ENCODE measurements around the gene MEDAG.

The MEDAG gene

GRCh38 chr13:30966101-30966500 is 60.0 kb downstream of the MEDAG start:
- DNase-seq: no peak

DNA sequence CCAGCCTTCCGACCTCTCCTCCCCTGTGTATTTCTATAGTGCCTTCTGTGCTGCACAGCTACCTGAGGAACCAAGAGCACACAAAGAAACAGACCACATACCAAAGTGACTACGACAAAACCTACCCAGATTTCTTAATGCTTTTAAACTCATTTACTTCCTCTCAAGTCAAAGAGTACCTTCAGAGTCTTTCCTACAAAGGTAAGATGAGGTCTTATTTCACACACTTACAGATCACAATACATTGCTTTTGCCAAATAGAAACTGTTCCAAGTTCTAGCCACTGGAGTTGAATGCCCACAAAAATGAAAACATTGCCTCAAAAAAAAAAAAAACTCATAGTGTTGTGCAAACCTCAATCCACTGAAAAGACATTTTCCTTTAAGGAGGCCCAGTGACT is 62.8 kb downstream of the MEDAG start:
- DNase-seq: no peak

DNA sequence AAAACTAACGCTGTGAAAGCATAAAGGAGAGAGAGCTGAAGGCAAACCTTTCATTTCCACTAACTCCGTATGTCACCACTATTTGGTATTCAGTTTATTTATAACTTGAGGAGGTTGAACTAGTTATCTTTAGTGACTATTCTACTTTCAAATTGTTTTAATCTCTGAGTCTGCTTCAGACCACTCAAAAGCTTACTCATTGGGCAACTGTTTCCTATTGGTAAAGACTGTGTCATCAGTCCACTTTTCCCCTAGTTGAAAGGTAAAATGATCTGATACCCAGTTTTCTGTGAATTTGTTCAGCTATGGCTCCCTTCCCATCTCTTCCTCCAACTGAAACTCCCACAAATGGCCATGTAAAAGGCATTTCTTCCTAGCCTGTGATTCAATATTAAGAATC is 65.5 kb downstream of the MEDAG start:
- DNase-seq: no peak

DNA sequence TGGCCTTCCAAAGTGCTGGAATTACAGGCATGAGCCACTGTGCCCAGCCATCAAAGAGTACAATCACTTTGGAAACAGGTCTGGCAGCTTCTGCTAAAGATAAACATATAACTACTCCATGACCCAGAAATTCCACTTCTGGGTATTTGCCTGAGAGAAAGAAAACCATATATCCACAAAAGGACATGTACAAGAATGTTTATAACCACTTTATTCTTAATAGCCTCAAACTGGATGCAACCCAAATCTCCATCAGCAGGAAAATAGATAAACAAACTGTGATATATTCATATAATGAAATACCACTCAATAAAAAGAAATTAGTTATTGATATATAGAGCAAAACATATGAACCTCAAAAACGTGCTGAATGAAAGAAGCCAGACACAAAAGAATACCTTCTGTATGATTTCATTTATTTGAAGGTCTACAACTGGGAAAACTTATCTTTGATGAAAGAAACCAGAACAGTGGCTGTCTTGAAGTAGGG is 66.9 kb downstream of the MEDAG start:
- DNase-seq: no peak

- DNase-seq: no peak
These were observed 68.3 kb downstream of the MEDAG start for GRCh38 chr13:30974350-30974749.
